WERI-Rb-1 (cell line): ENCODE results near the gene RGS11.

Experiments
- DNase-seq: peaks from one replicate; pipeline ENCODE4 v3.0.0-alpha.2; 2020
- H3K27ac ChIP-seq: fragments of 250-450 bp; sonication (Bioruptor Pico); 2 replicates; pipeline ENCODE4 v1.5.1; 2020; ENCODE audit warnings: mild to moderate bottlenecking, moderate library complexity
- H3K27me3 ChIP-seq: fragments of 250-450 bp; sonication (Bioruptor Pico); 2 replicates; pipeline ENCODE4 v1.5.1; 2021; ENCODE audit warnings: mild to moderate bottlenecking, low read depth, moderate library complexity; ENCODE audit not compliant: insufficient read depth, severe bottlenecking
- H3K36me3 ChIP-seq: fragments of 250-450 bp; sonication (Bioruptor Pico); 2 replicates; pipeline ENCODE4 v1.5.1; 2020; ENCODE audit warnings: mild to moderate bottlenecking, moderate library complexity
- H3K4me3 ChIP-seq: 2 replicates; pipeline ENCODE4 v1.5.1; 2011; ENCODE audit warnings: low read depth, mild to moderate bottlenecking, control low read depth, low read length
- H3K9me3 ChIP-seq: fragments of 250-450 bp; sonication (Bioruptor Pico); 2 replicates; pipeline ENCODE4 v1.5.1; 2021; ENCODE audit warnings: mild to moderate bottlenecking, moderate library complexity; ENCODE audit not compliant: severe bottlenecking
- TF ChIP-seq, protein P1 (sequence below): IDR thresholded peaks from 2 replicates; pipeline ENCODE4 v1.5.1; 2011; ENCODE audit warnings: low read depth, mild to moderate bottlenecking, control low read depth, inconsistent platforms, low read length

RGS11 gene

DNA sequence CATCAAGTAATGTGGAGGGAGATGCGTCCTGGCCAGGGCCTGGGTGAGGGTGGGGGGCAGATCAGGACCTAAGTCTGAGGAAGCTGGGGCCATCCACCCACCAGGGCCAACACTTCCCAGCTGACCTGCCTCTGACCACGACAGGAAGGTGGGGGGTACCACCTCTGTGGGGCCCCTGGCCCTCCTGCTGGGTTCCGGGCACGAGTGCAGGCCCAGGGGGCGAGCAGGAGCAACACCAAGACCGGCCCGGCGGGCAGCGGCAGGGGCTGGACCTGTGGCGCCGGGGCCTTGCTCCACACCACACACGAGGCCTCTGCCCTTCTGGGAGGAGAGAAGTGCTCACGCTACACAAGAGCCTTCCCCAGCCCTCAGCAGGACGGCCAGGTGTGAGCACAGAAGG is 20.5 kb upstream of the RGS11 start:
- Histone ChIP-seq H3K27ac (no peak overlapping the region), H3K27me3 (no peaks in the 10 kb centered on the region), H3K4me3 (no peak overlapping the region), H3K36me3 (peaks cover 42% of the 10 kb centered on the region), H3K9me3 (no peaks in the 10 kb centered on the region)
- TF ChIP-seq, protein P1, sequence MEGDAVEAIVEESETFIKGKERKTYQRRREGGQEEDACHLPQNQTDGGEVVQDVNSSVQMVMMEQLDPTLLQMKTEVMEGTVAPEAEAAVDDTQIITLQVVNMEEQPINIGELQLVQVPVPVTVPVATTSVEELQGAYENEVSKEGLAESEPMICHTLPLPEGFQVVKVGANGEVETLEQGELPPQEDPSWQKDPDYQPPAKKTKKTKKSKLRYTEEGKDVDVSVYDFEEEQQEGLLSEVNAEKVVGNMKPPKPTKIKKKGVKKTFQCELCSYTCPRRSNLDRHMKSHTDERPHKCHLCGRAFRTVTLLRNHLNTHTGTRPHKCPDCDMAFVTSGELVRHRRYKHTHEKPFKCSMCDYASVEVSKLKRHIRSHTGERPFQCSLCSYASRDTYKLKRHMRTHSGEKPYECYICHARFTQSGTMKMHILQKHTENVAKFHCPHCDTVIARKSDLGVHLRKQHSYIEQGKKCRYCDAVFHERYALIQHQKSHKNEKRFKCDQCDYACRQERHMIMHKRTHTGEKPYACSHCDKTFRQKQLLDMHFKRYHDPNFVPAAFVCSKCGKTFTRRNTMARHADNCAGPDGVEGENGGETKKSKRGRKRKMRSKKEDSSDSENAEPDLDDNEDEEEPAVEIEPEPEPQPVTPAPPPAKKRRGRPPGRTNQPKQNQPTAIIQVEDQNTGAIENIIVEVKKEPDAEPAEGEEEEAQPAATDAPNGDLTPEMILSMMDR: no peak
- DNase-seq: no peak

DNA sequence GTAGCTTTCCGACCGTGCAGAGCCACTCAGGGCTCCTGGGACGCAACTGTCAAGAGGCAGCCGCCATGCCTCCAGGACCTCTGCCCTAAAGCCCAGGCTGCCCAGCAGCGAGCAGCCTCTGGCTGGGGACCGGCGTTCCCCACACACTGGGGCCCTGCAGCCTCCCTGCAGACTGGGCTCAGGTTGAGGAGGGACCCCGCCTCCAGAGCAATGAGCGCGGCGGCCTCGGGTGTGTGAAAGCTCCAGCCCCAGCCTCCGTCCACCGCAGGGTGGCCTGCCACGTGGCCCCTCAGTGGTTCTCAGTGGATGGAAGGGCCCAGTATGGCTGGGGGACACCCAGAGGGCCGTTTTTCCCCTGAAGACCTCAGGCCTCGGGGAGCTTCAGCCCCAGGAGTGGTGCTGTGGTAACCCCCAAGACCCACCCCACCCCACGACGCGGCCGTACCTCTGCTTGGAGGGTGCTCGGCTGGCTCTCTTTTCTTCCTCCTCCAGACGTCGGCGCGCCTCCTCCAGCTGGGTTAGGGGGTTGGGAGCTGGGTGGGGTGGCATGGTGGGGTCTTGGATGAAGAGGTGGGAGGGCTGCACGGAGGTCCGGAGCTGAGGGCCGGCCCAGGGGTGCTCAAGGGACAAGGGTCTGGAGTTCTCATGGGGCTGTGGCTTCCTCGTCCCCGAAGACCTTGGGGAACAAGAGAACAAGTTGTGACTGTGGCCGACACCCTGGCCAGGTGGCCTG is 17.5 kb upstream of the RGS11 start:
- Histone ChIP-seq H3K27me3 (no peaks in the 10 kb centered on the region), H3K9me3 (no peaks in the 10 kb centered on the region), H3K27ac (no peak overlapping the region), H3K36me3 (peaks cover 54% of the 10 kb centered on the region), H3K4me3 (no peak overlapping the region)
- DNase-seq: no peak
- TF ChIP-seq, protein P1: no peak

DNA sequence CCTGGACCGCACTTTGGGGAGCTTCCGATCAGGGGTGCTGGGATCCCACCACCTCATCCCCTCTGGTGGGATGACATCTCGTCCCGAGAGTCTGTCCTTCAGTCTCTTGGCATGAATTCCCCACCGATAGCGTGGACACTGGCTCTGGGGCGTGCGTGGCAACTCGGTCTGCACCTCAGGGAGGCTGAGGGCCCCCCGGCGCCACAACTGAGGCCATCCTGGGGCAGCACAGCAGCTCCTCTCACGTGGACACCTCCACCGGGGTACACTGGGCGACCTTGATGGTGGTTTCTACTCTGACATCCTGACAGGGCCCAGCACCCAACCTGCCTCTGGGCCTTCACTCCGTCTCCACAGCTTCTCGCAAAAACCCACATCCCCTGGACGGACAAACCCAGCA is 15.8 kb upstream of the RGS11 start:
- Histone ChIP-seq H3K27ac (no peak overlapping the region), H3K4me3 (no peak overlapping the region), H3K36me3 (peaks cover 54% of the 10 kb centered on the region), H3K27me3 (no peaks in the 10 kb centered on the region), H3K9me3 (no peaks in the 10 kb centered on the region)
- TF ChIP-seq, protein P1: no peak
- no peak for DNase-seq

GRCh38 chr16:290681-291405 is 15.1 kb upstream of the RGS11 start:
- Histone ChIP-seq H3K27me3 (no peaks in the 10 kb centered on the region), H3K36me3 (peaks cover 50% of the 10 kb centered on the region), H3K27ac (no peak overlapping the region), H3K4me3 (no peak overlapping the region), H3K9me3 (no peaks in the 10 kb centered on the region)
- no peak for DNase-seq
- TF ChIP-seq, protein P1: no peak

DNA sequence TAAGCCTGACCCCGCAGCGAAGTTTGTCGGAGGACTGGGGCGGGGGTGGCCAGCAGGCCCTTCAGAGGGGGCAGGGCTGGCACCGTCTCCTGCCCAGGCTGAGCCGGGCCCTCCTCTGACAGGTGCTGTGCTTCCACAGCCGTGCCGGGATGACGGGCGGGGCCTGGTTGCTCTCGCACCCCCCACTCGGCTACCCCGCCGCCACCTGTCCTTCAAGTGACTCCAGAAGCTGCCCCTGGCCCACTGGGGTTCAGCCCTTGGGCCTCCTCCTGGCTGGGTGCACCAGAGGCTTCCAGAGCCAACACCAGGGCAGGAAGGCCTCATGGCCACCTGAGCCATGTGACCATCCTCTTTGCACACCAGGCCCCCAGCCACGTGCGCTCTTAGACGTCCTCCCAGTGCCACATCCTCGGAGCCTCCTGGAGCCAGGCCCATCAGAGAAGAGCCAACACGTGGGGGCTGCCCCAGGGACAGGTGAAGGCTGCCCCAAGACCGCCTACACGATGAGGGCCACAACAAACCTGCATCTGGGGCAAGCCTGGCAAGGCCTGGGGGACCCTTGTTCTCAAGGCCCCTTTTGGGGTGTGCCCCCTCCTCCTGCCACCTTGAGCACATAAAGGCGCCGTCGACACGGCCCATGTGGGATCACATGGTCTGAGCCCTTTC is 14.4 kb upstream of the RGS11 start:
- H3K36me3 ChIP-seq: peaks cover 50% of the 10 kb centered on the region

More for the DNA sequence above, 14.4 kb upstream of the RGS11 start:
- no peaks in the 10 kb centered on the region for H3K9me3 ChIP-seq
- no peak for DNase-seq
- no peak overlapping the region for H3K27ac ChIP-seq
- no peaks in the 10 kb centered on the region for H3K27me3 ChIP-seq
- no peak overlapping the region for H3K4me3 ChIP-seq
- TF ChIP-seq, protein P1: no peak
